Esophagus muscularis mucosa (tissue), 3 donors: ENCODE data around the gene IL17B.

Experiments
- CTCF ChIP-seq, 3 experiments: fragments of 200-600 bp in 2 of 3; fragments of 450-650 bp in 1 of 3; sonication (generic) in 2 of 3; IDR thresholded peaks; one replicate each; pipeline ENCODE4 v1.5.1; 2017 to 2019; ENCODE audit warnings: antibody characterized with exemption in 3 of 3, mild to moderate bottlenecking in 2 of 3, moderate library complexity in 1 of 3
- POLR2A ChIP-seq: fragments of 450-650 bp; IDR thresholded peaks from one replicate; pipeline ENCODE4 v1.6.1; 2017; ENCODE audit warnings: antibody characterized with exemption, moderate library complexity, mild to moderate bottlenecking, low read depth

DNA sequence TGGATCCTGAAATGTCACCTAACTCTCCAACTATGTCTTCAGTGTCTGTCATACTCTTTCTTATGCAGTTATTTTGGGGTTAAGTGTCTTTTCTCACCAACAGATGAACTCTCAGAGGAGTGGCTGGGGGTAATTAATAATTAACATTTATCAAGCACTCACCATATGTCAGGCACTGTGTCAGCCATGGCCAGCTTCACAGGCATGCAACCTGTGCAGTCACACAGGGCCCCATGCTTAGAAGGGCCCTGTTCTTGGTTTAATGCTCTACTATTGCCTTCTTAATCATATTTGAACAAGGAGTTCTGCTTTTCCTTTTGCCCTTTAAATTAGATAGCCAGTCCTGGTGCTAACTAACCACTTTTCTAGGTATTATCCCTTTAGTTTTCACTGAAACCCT is 37.2 kb downstream of the IL17B start:
- TF ChIP-seq CTCF (IDR thresholded peaks at IDR 0.05), result no peak
- TF ChIP-seq POLR2A, result no peak
